NCI-H2196 treated with DMSO at 0.1 percent for 48 hours (cell line): ENCODE data around the gene LRRFIP2.
"Not testable (repeated sequence)": the region's sequence is repeated elsewhere in the genome, so short reads cannot be mapped to it uniquely, and the experiment has no call there.

Source experiments
- DNase-seq: peaks from one replicate; lab custom pipeline; 2025; ENCODE audit not compliant: unreplicated experiment; lab: John Stamatoyannopoulos, UW

The LRRFIP2 gene

DNA sequence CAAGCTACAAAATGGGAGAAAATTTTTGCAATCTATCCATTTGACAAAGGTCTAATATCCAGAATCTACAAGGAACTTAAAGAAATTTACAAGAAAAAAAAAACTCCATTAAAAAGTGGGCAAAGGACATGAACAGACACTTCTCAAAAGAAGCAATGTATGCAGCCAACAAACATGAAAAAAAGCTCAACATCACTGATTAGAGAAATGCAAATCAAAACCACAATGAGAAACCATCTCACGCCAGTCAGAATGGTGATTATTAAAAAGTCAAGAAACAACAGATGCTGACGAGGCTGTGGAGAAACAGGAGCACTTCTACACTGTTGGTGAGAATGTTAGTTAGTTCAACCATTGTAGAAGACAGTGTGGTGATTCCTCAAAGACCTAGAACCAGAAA lies 27.5 kb downstream of the LRRFIP2 start:
- not testable (repeated sequence) for DNase-seq

DNA sequence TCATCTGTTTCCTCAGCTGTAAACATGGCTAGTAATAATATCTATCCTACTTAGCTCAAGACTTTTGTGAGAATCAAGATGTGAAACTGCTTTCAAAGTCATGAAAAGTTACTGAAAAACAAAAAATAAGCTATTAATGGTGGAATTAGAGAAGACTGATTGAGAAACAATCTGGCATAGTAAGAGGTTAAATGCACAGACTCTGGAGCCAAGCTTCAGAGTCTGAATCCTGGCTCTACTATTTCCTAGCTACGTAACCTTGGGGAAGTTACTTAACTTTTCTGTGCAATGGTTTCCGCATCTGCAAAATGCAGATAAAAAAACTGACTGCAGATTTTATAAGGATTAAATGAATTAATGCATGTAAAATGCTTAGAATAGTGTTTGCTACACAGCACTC lies 28.8 kb downstream of the LRRFIP2 start:
- no peak for DNase-seq

DNA sequence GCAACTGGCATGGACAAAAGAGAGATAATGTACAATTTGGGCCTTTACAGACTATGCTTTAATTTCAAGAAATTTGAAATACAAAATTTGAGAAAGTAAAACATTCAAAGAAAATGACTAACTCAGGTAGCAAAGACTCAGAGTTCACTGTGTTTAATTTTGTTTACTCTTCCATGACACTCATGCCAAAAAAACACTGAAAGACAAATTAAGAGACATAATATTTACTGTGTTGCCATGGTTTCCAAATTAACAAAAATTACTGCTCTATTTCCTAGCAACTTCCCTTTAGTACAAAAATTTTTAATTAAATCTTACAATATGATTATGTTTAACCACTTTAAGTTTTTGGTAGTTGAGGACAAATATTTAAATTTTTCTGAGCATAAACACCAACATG lies 29.6 kb downstream of the LRRFIP2 start:
- no peak for DNase-seq

DNA sequence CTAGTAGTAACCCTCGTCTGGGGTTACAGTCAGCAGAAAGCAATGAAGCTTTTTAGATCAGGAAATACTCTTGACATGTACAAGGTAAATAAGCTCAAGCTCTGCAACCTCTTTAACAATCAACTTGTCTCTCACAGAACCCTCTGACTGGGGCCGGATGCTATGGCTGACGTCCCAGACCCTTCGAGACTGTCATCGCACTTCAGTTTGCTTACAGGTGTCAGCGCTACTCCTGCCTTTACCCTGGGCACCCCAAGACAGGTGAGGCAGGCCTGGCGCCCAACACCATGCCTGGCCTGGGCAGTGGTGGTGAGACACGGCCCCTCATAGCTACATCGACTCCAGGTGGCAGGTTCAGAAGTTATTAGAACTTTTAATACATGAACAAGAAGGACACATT lies 30.6 kb downstream of the LRRFIP2 start:
- no peak for DNase-seq

DNA sequence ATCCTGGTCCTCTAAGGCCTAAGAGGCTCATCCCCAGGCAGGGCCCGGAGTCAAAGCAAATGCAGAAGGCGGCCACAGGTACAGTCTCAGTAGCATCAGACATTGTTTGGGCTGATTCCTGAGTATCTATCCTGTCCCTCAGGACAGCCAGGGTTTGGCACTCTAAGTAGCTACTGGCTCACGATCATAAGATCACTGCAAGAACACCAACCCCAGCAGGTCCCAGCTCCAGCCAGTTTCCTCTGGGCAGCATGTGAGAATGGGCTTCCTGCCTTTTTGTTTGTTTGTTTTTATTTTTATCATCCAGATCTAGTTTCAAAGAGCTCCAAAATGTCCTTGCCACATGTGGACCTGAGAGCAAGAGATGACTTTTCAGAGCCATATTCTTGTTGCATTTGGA lies 32.7 kb downstream of the LRRFIP2 start:
- DNase-seq, result no peak

DNA sequence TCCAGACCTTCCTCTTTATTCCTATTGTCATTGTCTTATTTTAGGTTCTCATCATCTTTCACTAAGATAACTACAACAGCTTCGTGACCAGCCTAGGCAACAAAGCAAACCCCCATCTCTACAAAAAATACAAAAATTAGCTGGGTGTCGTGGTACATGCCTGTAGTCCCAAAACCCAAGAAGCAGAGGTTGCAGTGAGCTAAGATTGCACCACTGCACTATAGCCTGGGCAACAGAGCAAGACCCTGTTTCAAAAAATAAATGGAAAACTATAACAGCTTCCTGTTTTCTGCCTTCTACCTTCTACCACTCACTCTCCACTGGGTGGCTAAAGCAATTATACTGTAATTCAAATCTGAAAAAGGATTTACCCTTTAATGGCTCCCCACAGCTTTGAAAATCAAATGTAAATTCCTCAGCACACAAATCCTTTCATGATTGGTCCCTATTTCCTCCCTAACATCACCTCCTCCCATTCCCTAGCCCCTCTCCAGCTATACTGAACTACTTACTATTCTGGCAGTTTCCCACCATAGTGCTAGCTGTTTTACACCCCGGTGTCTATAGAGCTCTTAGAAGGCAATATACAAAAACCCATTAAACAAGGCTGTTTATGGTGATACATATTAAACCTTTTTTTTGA lies 33.4 kb downstream of the LRRFIP2 start:
- DNase-seq, result no peak

DNA sequence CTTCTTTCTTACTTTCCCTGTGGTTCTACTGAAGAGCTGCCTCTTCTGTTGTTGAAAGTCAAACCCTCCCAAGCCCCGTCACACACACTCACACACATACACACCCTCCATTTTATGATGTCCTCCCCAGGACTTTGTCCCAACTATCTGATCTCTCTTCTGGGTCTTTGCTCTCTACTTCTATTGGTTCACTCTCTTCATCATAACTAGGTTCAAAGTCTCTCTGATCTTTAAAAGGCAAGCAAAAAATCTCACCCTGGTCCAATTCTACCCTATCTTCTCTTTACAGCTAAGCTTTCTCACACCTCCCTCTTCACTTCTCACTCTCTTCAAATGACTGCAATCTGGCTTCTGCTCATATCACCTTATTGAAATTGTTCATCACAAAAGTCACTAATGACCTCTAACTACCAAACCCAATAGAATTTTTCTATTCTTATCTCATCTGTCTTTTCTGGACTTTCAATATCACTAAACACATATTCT lies 34.8 kb downstream of the LRRFIP2 start:
- no peak for DNase-seq

DNA sequence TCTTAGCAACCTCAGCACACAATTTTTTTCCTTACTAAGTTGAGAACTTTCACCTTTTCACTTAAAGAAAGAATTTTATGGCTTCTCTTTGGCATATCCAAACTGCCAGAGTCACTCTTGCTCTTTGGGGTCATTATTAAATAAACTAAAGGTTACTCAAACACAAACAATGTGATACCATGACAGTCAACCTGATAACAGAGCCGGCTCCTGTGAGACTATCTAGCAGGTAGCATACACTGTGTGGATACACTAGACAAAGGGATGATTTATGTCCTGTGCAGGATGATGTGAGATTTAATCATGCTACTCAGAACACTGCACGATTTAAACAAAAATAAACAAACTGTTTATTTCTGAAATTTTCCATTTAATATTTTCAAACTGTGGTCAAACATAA lies 35.6 kb downstream of the LRRFIP2 start:
- DNase-seq, result no peak

DNA sequence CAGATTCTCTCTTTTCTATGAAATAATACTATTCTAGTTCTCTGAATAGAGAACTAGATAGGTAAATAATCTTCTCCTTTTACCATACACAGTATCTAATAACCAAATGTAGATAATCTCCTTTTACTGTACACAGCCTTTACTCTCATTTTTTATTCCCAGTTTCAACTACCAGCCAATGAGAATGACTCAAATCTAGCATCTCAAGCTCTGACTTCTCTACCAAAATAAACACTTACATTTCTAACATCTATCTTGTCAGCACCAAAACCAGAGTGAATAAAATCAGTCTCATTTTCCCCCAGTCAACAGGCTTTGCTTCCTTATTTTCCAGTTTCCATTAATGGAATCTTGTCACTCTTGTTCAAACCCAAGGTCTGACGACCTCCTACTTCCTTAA lies 36.9 kb downstream of the LRRFIP2 start:
- no peak for DNase-seq

DNA sequence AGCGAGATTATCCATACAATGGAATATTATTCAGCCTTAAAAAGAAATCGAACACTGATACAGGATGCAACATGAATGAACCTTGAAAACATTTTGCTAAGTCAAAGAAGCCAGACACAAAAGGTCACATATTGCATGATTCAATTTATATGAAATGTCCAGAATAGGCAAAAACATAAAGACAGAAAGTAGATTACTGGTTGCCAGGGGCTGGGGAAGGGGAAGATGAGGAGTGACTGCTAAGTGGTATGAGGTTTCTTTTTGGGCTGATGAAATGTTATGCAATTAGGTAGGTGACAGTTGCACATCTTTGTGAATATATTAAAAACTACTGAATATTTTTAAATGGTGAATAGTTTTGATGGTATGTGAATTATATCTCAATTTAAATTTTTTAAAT lies 38.3 kb downstream of the LRRFIP2 start:
- no peak for DNase-seq

DNA sequence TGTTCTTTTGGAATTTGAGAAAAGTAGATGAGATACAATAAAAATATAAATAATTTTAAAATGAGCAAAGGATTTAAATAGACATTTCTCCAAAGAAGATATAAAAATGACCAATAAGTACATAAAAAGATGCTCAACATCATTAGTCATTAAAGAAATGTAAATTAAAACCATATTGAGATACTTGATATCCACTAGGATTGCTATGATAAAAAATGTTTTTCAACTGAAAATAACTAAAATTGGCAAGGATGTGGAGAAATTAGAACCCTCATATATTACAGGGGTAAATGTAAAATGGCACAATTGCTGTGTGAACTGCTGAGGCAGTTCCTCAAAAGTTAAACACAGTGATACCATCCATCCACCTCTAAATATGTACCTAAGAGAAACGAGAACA lies 38.8 kb downstream of the LRRFIP2 start:
- no peak for DNase-seq

DNA sequence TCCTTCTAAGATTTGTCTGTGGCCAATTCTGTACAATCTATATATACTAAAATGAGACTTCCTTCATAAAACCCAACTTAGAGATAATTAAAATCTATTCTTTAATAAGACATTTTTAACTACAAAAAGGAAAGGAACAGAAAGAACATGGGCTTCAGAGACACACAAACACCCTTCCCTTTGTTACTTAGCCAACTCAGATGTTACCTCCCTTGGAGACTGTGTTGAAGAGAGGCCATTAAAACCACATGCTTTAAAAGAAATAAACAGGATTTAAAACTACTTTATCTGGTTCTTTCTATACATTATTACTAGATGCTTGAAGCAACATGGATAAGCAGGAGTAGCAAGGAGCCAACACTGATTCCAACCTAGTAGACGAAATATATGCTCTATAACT lies 42.0 kb downstream of the LRRFIP2 start:
- no peak for DNase-seq

DNA sequence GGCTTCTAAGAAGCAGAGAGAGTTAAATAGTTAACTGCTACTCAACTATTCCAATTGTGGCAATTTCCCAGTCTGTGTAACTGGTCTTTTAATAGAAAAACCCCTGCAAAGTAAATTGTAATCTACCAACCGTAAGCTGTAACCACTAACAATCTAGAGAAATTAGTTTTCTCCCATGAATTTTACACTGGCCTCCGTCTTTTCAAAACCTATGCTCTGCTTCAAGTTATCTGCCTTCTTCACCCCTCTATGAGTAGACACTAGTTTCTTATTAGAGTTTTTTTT lies 42.6 kb downstream of the LRRFIP2 start:
- DNase-seq, result no peak

DNA sequence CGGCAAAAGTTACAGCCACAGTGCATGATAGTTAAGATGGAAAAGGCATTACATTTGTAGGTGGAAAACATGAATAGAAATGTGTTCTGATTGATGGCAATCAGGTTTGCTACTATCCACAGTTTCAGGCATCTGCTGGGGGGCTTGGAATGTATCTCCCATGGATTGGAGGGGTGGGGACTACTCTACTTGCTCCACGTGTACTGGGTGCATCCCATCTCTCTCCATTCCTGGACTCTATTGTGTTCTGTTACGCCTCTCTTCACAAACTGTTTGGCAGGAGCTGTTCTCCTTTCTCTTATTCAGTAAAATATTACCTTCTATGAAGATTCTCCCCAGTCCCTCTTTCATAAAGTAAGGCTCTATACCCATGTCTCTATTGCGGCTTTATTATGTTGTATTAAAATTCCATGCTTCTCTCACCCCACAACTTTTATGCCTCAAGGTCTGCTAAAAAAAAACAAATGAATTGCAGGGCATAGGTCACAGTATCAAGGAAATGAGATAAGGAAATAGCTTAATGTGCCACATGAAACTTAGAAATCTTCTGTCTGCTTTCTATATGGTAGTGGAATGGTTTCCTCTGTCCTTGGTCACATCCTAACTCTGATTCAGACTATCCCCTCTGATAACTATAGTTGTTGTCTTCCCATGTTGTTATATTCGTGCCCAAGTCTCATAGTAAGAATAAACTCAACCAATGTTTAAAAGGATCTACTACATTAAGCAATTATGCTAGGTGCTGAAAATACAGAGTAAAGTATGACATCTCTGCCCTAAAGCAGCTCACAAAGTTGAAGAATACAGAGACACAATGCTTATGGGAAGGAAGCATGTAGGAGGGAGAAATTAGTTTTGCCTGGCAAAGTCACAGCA lies 43.2 kb downstream of the LRRFIP2 start:
- no peak for DNase-seq

DNA sequence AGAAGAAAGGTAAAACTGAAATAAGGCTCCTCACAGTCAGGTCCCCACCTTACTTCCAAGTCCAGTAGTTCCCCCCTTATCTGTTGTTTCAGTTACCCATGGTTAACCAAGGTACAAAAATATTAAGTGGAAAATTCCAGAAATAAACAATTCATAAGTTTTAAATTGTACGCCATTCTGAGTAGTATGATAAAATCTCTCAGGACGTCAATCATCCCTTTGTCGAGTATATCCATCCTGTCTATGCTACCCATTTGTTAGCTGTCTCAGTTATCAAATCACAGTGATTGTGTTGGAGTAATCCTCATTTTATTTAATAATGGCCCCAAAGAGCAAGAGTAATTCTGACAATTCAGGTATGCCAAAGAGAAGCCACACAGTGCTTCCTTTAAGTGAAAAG lies 43.9 kb downstream of the LRRFIP2 start:
- no peak for DNase-seq

DNA sequence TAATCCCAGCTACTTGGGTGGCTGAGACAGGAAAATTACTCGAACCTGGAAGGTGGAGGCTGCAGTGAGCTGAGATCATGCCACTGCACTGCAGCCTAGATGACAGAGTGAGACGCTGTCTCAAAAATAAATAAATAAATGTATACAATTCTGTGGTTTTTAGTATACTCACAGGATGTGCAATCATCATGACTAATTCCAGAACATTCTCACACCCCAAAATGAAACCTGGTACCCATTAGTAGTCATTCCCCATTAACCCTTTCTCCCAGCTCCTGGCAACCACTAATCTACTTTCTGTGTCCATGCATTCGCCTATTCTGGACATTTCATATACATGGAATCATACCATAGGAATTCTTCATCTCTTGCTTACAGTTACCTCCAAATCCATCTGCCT lies 44.5 kb downstream of the LRRFIP2 start:
- no peak for DNase-seq

DNA sequence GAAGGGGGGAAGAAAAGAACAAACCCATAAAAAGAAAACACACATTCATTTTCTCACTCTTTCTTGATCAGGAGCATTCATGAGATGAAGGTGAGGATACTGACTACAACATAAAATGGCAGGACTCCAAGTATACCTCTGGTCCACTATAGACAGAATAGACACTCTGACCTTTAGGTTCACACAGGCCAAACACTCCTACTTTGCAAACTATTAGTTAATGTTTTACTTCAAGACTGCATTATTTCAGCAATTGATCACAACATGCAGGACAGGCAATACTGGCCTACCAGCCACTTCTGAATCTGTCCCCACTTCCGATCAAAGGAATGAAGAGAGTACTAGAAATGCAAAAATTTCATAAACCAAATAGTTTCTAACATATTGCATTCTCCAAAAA lies 47.0 kb downstream of the LRRFIP2 start:
- DNase-seq, result no peak

DNA sequence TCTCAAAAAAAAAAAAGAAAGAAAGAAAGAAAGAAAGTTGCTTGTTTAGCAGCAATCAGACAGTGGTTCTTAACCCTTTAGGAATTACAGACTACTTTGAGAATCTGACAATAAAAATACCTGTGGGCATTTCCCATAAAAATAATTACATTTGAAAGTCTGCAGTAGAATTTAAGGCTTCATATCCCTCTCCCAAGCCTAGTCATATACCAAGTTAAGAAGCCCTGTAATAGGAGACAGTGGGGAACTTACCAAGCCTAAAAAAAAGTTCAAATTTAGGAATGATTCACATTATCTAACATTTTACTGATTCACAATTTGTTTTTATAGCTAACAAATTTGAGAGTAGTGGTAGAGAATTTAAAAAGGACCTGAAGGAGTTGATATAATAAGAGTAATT lies 47.5 kb downstream of the LRRFIP2 start:
- no peak for DNase-seq

DNA sequence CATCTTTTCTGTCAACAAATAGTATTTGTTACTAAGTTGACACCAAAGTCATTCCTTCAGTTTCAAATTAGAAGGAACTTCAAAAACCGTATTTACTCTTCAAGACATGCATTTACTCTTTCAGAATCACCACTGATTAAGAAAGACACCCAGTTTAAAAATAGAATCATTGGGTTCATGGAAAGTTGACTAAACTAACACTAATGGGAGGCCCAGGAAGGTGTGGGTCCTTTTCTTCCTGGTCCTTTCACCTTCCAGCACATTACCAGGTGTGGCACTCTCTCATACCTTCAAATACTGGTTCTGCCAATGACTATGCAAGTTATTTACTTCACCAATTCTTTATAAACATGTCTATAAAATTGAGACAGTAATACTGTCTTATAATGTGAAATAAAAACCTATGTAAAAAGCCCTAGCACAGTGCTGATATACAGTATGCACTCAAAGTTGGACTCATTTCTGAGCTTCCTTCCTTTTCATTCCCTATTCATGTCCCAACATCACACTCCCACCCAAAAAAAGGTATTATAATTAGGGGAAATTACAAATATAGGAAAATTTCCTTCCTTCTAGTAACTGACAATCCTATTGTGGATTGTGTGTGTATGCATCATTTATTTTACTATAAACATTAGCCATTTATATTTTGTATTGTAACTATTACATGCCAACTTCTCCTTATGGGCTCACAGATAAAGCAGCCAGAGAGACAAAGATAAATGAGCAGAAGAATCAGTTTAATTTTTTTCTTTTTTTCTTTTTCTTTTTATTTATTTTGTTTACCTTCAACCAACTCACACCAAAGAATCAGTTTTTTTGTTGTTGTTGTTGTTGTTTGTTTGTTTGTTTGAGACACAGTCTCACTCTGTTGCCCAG lies 48.9 kb downstream of the LRRFIP2 start:
- no peak for DNase-seq

DNA sequence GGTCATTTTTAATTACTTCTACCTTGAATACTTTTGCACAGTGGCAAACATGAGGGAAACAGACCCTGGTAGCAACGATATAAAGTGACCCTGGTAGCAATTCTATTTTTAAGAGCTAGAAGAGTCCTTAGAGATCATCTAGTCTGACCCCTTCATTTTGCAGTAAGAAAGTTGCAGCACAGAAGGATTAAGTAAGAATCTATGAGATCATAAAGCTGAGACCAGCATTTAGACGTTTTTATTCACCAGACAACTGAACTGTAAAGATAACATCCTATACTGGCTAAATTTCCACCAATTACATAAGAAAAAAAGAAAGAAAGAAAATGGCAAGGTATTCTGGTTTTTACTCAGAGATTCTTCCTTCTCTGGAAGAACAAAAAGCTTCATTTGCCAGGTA lies 49.9 kb downstream of the LRRFIP2 start:
- DNase-seq, result no peak

DNA sequence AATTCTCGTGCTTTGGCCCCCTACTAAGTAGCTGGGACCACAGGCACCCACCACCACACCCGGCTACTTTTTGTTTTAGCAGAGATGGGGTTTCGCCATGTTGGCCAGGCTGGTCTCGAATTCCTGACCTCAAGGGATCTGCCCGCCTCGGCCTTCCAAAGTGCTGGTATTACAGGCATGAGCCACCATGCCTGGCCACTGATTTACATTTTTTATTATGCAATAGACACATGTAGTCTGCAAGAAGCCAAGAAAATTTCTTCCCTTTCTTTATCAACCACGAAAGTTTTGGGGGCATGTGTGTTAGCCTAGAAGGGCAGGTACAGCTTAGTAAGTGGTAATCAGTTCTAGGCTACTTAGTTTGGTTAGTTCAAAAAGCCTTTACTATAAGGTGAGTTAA lies 51.1 kb downstream of the LRRFIP2 start:
- no peak for DNase-seq

DNA sequence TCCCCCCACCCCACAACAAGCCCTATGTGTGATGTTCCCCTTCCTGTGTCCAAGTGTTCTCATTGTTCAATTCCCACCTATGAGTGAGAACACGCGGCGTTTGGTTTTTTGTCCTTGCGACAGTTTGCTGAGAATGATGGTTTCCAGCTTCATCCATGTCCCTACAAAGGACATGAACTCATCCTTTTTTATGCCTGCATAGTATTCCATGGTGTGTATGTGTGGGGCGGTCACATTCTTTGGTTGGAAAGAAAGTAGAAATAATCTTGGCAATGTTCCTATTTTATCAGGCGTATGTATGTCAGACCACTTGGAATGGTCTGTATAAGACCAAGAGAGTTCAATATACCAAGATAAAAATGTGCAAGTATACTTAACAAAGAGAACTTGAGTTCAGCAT lies 52.3 kb downstream of the LRRFIP2 start:
- not testable (repeated sequence) for DNase-seq
